PFSK-1 (cell line): ENCODE data around the gene FGD6.

Experiments used
- FOXP2 ChIP-seq: optimal IDR thresholded peaks from 2 replicates; pipeline ENCODE3; 2011; ENCODE audit warnings: borderline replicate concordance, control low read depth, inconsistent platforms; ENCODE audit not compliant: insufficient read depth; ENCODE audit errors: extremely low read length, extremely low read depth
- POLR2AphosphoS5 ChIP-seq: IDR thresholded peaks from 2 replicates; pipeline ENCODE4 v1.6.1; 2012; ENCODE audit warnings: low read depth, mild to moderate bottlenecking, control low read depth, low read length, moderate library complexity
- SIN3A ChIP-seq: IDR thresholded peaks from 2 replicates; pipeline ENCODE4 v1.6.1; 2012; ENCODE audit warnings: mild to moderate bottlenecking, low read length, moderate library complexity, borderline replicate concordance; ENCODE audit not compliant: insufficient read depth
- TAF1 ChIP-seq: IDR thresholded peaks from 2 replicates; pipeline ENCODE4 v1.6.1; 2012; ENCODE audit warnings: low read length, control low read depth, borderline replicate concordance; ENCODE audit not compliant: insufficient read depth
- TF ChIP-seq, protein P1 (sequence below), 2 experiments: IDR thresholded peaks; 2 replicates each; pipeline versions ENCODE4 v1.6.1 to v1.8.0; 2011 to 2012; ENCODE audit warnings: low read depth in 2 of 2, low read length in 2 of 2, control low read depth in 1 of 2, inconsistent platforms in 1 of 2, mild to moderate bottlenecking in 1 of 2, moderate library complexity in 1 of 2; ENCODE audit not compliant: insufficient read depth in 1 of 2

Gene FGD6

DNA sequence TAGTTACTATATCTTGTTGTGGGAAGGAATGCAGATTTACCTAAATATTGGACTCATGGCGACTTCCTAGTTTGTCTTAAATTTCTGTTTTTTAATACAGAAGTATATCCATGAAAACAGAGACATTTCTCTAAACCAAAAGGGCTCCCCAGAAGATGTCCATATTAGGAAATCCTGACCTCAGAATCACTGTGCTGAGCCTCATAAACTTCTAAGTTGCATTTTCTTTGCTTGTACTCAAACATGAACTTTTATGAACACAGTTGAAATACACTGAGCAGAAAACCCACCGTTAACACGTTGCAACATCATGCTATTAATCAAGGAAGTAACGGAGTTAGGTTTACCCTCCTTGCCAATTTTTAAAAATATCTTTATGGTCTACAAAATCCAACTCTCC lies 100.9 kb downstream of the FGD6 start:
- TF ChIP-seq POLR2AphosphoS5 (no peak), TAF1 (no peak), SIN3A (no peak), FOXP2 (no peak)
- TF ChIP-seq, protein P1, sequence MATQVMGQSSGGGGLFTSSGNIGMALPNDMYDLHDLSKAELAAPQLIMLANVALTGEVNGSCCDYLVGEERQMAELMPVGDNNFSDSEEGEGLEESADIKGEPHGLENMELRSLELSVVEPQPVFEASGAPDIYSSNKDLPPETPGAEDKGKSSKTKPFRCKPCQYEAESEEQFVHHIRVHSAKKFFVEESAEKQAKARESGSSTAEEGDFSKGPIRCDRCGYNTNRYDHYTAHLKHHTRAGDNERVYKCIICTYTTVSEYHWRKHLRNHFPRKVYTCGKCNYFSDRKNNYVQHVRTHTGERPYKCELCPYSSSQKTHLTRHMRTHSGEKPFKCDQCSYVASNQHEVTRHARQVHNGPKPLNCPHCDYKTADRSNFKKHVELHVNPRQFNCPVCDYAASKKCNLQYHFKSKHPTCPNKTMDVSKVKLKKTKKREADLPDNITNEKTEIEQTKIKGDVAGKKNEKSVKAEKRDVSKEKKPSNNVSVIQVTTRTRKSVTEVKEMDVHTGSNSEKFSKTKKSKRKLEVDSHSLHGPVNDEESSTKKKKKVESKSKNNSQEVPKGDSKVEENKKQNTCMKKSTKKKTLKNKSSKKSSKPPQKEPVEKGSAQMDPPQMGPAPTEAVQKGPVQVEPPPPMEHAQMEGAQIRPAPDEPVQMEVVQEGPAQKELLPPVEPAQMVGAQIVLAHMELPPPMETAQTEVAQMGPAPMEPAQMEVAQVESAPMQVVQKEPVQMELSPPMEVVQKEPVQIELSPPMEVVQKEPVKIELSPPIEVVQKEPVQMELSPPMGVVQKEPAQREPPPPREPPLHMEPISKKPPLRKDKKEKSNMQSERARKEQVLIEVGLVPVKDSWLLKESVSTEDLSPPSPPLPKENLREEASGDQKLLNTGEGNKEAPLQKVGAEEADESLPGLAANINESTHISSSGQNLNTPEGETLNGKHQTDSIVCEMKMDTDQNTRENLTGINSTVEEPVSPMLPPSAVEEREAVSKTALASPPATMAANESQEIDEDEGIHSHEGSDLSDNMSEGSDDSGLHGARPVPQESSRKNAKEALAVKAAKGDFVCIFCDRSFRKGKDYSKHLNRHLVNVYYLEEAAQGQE (IDR thresholded peaks at IDR 0.05; ENCODE audit: insufficient read depth in 1 of 2, low read depth in 2 of 2, low read length in 2 of 2) = no peak

DNA sequence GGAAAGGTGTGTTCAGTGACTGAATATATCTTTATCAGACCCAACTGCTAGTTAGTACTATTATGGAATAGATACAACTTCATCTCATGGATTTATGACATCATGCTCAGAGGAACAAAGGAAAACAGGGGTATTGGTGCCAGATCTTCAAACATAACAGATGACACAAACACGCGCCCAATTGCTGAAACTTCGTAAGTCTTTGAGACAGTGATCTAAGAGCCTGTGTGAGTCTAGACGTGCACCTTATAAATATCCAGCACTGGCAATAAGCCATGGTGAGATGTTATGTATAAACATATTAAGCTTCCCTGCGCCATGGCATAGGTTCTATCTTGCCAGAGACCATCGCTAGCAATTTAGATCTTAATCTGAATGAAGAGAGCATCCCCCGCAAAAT lies 101.6 kb downstream of the FGD6 start:
- TF ChIP-seq SIN3A (no peak), POLR2AphosphoS5 (no peak), FOXP2 (no peak), TAF1 (no peak)
- TF ChIP-seq, protein P1 (IDR thresholded peaks at IDR 0.05; ENCODE audit: insufficient read depth in 1 of 2, low read depth in 2 of 2, low read length in 2 of 2) = no peak

DNA sequence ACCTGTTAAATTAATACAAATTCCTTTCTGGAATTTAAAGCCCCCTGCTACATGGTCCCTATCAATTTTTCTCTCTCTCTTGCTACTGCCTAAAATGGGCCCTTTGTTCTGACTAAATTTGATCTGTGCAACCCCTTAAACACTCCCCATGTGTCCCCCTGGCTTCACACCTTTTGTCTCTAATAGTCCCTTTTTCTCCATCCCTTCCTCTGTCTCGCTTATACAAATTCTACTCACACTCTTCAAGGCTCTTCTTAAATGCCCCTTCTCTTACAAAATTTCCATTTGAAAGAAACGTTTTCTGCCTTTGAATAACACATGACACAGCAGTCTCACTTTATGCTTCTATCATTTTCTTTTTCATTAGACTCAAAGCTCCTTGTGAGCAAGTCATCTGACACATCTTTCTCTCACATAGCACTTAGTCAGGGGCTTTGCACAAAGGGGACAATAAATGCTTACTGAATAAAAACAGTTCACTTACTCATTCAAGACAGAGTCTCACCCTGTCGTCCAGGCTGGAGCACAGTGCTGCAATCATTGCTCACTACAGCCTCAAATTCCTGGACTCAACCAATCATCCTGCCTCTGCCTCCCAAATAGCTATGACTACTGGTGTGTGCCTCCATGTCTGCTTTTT lies 102.4 kb downstream of the FGD6 start:
- TF ChIP-seq FOXP2 = no peak
- no peak for TF ChIP-seq TAF1
- TF ChIP-seq SIN3A = no peak
- no peak for TF ChIP-seq POLR2AphosphoS5
- TF ChIP-seq, protein P1 (IDR thresholded peaks at IDR 0.05; ENCODE audit: insufficient read depth in 1 of 2, low read depth in 2 of 2, low read length in 2 of 2) = no peak

DNA sequence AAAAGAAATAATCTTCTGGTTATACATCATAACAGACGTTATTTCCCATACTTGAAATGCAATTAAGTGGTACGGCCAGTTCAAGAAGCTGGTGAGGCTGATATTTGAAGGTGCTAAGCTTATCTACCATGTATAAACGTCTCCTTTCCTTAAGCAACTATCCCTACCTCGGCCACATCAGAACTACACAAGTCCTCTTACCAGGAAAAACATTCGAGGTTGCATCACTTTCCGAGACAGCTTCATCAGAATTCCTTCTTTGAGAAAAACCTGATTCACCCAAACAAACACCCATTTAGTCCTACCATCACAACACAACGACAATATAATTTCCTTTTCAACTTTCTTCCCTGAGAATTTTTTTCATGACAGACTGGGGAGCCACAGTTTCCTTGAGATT lies 109.9 kb downstream of the FGD6 start:
- TF ChIP-seq SIN3A (no peak), TAF1 (no peak), FOXP2 (no peak), POLR2AphosphoS5 (no peak)
- TF ChIP-seq, protein P1 (IDR thresholded peaks at IDR 0.05; ENCODE audit: insufficient read depth in 1 of 2, low read depth in 2 of 2, low read length in 2 of 2) = no peak

DNA sequence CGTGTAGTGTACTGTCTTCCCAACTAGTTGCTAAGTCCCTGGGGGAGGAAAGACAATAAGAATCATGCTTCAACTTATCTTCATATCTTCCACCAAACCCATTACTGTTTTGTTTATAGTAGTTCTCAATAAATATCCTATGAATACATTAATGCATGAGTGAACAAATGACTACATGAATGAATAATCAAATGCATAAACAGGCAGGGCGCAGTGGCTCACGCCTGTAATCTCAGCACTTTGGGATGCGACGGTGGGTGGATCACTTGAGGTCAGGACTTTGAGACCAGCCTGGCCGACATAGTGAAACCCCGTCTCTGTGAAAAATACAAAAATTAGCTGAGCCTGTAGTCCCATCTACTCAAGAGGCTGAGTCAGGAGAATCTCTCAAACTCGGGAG lies 111.7 kb downstream of the FGD6 start:
- TF ChIP-seq FOXP2 (no peak), SIN3A (no peak), POLR2AphosphoS5 (no peak), TAF1 (no peak)
- TF ChIP-seq, protein P1 (IDR thresholded peaks at IDR 0.05; ENCODE audit: insufficient read depth in 1 of 2, low read depth in 2 of 2, low read length in 2 of 2) = no peak
